ENCODE results near the gene SPAG5.

SPAG5 gene

GRCh38 chr17:28549236-28550132 is 49.3 kb downstream of the SPAG5 start:
- no peak overlapping the region for H3K27ac ChIP-seq (ENCODE audit: low read depth, low read length)
- H3K4me3 ChIP-seq (ENCODE audit: low read depth, low read length), result no peak overlapping the region
- no peak overlapping the region for H3K9ac ChIP-seq (ENCODE audit: low read depth, low read length)
- H3K9me3 ChIP-seq (ENCODE audit: control insufficient read depth, insufficient read depth, low read length), result no peaks in the 10 kb centered on the region
- H3K36me3 ChIP-seq (ENCODE audit: control insufficient read depth, insufficient read depth, low read length), result peaks cover 26% of the 10 kb centered on the region
- H3K27me3 ChIP-seq (ENCODE audit: control insufficient read depth, insufficient read depth, low read length), result no peaks in the 10 kb centered on the region
- peaks cover 12% of the 10 kb centered on the region for H3K4me1 ChIP-seq (ENCODE audit: control insufficient read depth, insufficient read depth, low read length)

- Histone ChIP-seq H3K9ac (ENCODE audit: low read depth, low read length) (no peak overlapping the region), H3K4me1 (ENCODE audit: control insufficient read depth, insufficient read depth, low read length) (peaks cover 16% of the 10 kb centered on the region), H3K9me3 (ENCODE audit: control insufficient read depth, insufficient read depth, low read length) (no peaks in the 10 kb centered on the region), H3K27me3 (ENCODE audit: control insufficient read depth, insufficient read depth, low read length) (no peaks in the 10 kb centered on the region), H3K27ac (ENCODE audit: low read depth, low read length) (no peak overlapping the region), H3K4me3 (ENCODE audit: low read depth, low read length) (no peak overlapping the region), H3K36me3 (ENCODE audit: control insufficient read depth, insufficient read depth, low read length) (peaks cover 17% of the 10 kb centered on the region)
These were observed 50.3 kb downstream of the SPAG5 start for GRCh38 chr17:28548417-28549130.

GRCh38 chr17:28547623-28548416 is 51.0 kb downstream of the SPAG5 start:
- Histone ChIP-seq H3K36me3 (ENCODE audit: control insufficient read depth, insufficient read depth, low read length) (peaks cover 13% of the 10 kb centered on the region), H3K27ac (ENCODE audit: low read depth, low read length) (no peak overlapping the region), H3K4me1 (ENCODE audit: control insufficient read depth, insufficient read depth, low read length) (peaks cover 11% of the 10 kb centered on the region), H3K4me3 (ENCODE audit: low read depth, low read length) (no peak overlapping the region), H3K9ac (ENCODE audit: low read depth, low read length) (no peak overlapping the region), H3K27me3 (ENCODE audit: control insufficient read depth, insufficient read depth, low read length) (no peaks in the 10 kb centered on the region), H3K9me3 (ENCODE audit: control insufficient read depth, insufficient read depth, low read length) (no peaks in the 10 kb centered on the region)

GRCh38 chr17:28547096-28547622 is 51.7 kb downstream of the SPAG5 start:
- H3K4me3 ChIP-seq (ENCODE audit: low read depth, low read length), result no peak overlapping the region
- no peak overlapping the region for H3K27ac ChIP-seq (ENCODE audit: low read depth, low read length)
- H3K4me1 ChIP-seq (ENCODE audit: control insufficient read depth, insufficient read depth, low read length), result peaks cover 9% of the 10 kb centered on the region; the same call in 1 of the 2 replicates
- no peak overlapping the region for H3K9ac ChIP-seq (ENCODE audit: low read depth, low read length)
- H3K9me3 ChIP-seq (ENCODE audit: control insufficient read depth, insufficient read depth, low read length), result no peaks in the 10 kb centered on the region
- H3K36me3 ChIP-seq (ENCODE audit: control insufficient read depth, insufficient read depth, low read length), result peaks cover 13% of the 10 kb centered on the region
- H3K27me3 ChIP-seq (ENCODE audit: control insufficient read depth, insufficient read depth, low read length), result no peaks in the 10 kb centered on the region

DNA sequence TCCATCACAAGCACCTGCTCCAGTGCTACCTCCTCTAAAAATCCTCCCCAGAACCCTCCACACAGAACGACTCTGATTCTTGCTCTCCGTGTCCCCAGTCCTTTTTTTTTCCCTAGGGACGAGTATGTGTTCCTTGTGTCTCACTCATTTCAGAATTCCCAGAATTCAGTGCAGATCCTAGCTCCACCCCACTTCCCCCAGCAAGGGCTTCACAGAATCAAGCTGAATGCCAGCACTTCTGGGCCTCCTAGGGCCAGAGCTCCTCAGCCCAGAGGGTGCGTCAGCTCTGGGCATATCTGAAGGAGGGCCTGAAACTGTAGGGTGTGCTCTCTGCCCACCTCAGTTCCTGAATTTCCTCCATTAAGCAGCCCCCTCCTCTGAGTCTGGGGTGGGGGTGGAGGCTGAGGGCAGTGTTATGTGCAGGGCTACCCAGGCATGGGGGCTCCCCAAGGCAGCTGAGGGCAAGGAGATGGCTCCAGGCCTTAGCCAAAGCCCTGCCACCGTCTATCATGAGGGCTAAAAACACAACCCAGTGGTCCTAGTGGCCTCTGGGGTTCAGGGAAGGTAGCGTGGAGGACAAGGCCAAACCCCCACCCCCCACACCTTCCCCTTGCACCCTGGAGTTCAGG is 52.9 kb downstream of the SPAG5 start:
- Histone ChIP-seq H3K36me3 (ENCODE audit: control insufficient read depth, insufficient read depth, low read length) (peaks cover 13% of the 10 kb centered on the region), H3K27ac (ENCODE audit: low read depth, low read length) (no peak overlapping the region), H3K4me1 (ENCODE audit: control insufficient read depth, insufficient read depth, low read length) (peaks cover 9% of the 10 kb centered on the region; the same call in 1 of the 2 replicates), H3K4me3 (ENCODE audit: low read depth, low read length) (no peak overlapping the region), H3K9ac (ENCODE audit: low read depth, low read length) (no peak overlapping the region), H3K9me3 (ENCODE audit: control insufficient read depth, insufficient read depth, low read length) (no peaks in the 10 kb centered on the region), H3K27me3 (ENCODE audit: control insufficient read depth, insufficient read depth, low read length) (no peaks in the 10 kb centered on the region)

- Histone ChIP-seq H3K27ac (ENCODE audit: low read depth, low read length) (no peak overlapping the region), H3K9ac (ENCODE audit: low read depth, low read length) (no peak overlapping the region), H3K27me3 (ENCODE audit: control insufficient read depth, insufficient read depth, low read length) (no peaks in the 10 kb centered on the region), H3K4me1 (ENCODE audit: control insufficient read depth, insufficient read depth, low read length) (peaks cover 9% of the 10 kb centered on the region; the same call in 1 of the 2 replicates), H3K4me3 (ENCODE audit: low read depth, low read length) (no peak overlapping the region), H3K36me3 (ENCODE audit: control insufficient read depth, insufficient read depth, low read length) (peaks cover 13% of the 10 kb centered on the region), H3K9me3 (ENCODE audit: control insufficient read depth, insufficient read depth, low read length) (no peaks in the 10 kb centered on the region)
These were observed 53.7 kb downstream of the SPAG5 start for GRCh38 chr17:28545141-28545503.

DNA sequence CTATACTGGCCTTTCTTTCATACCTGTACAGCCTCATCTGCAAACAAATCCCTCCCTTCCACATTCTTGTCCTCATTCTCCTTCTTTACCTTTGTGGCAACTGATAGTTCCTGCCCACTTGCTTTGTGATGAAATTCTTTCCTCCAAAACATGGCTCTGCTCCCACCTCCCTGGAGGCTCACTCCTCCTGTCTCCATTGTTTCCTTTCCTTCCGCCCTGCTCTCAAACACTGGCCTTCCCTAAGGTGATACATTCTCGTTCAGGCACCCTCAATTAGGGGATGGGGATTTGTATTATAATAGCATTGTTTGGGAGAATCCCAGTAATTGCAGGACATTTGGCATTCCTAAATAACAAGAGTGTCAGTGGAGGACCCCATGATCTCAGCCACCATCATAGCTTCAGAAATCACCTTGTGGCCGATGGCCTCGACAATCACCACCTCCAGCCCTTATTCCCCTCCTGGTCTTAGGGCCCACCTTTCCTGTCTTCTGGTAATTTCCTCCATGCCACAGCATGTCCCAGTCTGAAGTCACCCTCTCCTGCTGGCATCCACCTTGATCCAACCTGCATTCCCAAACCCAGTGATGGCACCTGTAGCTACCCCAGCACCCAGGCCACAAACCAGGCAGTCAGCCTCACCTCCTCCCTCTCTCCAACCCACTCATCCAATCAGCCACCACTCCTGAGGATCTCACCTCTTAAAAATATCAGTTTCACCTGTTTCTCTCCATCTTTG is 54.3 kb downstream of the SPAG5 start:
- Histone ChIP-seq H3K36me3 (ENCODE audit: control insufficient read depth, insufficient read depth, low read length) (peaks cover 13% of the 10 kb centered on the region), H3K27ac (ENCODE audit: low read depth, low read length) (no peak overlapping the region), H3K4me1 (ENCODE audit: control insufficient read depth, insufficient read depth, low read length) (peaks cover 9% of the 10 kb centered on the region; the same call in 1 of the 2 replicates), H3K27me3 (ENCODE audit: control insufficient read depth, insufficient read depth, low read length) (no peaks in the 10 kb centered on the region), H3K4me3 (ENCODE audit: low read depth, low read length) (no peak overlapping the region), H3K9ac (ENCODE audit: low read depth, low read length) (no peak overlapping the region), H3K9me3 (ENCODE audit: control insufficient read depth, insufficient read depth, low read length) (no peaks in the 10 kb centered on the region)

GRCh38 chr17:28541439-28541838 is 57.4 kb downstream of the SPAG5 start:
- Histone ChIP-seq H3K4me1 (ENCODE audit: control insufficient read depth, insufficient read depth, low read length) (peaks cover 5% of the 10 kb centered on the region; the same call in 1 of the 2 replicates), H3K9me3 (ENCODE audit: control insufficient read depth, insufficient read depth, low read length) (no peaks in the 10 kb centered on the region), H3K27ac (ENCODE audit: low read depth, low read length) (no peak overlapping the region), H3K36me3 (ENCODE audit: control insufficient read depth, insufficient read depth, low read length) (peaks cover 2% of the 10 kb centered on the region), H3K4me3 (ENCODE audit: low read depth, low read length) (no peak overlapping the region), H3K9ac (ENCODE audit: low read depth, low read length) (no peak overlapping the region), H3K27me3 (ENCODE audit: control insufficient read depth, insufficient read depth, low read length) (no peaks in the 10 kb centered on the region)

DNA sequence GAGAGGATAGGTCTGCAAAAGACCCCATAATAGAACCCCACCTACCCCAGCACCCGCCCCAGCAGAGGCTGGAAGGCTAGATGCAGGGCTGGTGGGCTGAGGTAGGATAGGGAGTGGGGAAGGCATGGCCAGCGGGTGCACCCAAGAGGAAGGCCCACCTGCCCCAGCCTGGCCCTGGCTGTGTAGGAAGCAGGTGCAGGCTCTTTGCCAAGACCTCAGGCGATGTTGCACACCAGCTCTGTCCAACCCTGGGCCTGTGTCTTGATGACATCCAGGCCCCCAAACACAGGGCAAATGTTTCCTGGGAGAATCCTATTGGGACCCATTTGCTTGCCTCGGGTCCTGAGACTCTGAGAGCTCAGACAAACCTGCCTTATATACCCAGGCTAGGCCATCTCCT is 58.6 kb downstream of the SPAG5 start:
- Histone ChIP-seq H3K4me3 (ENCODE audit: low read depth, low read length) (no peak overlapping the region), H3K27ac (ENCODE audit: low read depth, low read length) (no peak overlapping the region), H3K4me1 (ENCODE audit: control insufficient read depth, insufficient read depth, low read length) (peaks cover 5% of the 10 kb centered on the region; the same call in 1 of the 2 replicates), H3K9me3 (ENCODE audit: control insufficient read depth, insufficient read depth, low read length) (no peaks in the 10 kb centered on the region), H3K36me3 (ENCODE audit: control insufficient read depth, insufficient read depth, low read length) (no peaks in the 10 kb centered on the region), H3K9ac (ENCODE audit: low read depth, low read length) (no peak overlapping the region), H3K27me3 (ENCODE audit: control insufficient read depth, insufficient read depth, low read length) (no peaks in the 10 kb centered on the region)

Measured in HUES48 (cell line).